Measurements from ENCODE around the gene FSIP1.

Gene FSIP1

DNA sequence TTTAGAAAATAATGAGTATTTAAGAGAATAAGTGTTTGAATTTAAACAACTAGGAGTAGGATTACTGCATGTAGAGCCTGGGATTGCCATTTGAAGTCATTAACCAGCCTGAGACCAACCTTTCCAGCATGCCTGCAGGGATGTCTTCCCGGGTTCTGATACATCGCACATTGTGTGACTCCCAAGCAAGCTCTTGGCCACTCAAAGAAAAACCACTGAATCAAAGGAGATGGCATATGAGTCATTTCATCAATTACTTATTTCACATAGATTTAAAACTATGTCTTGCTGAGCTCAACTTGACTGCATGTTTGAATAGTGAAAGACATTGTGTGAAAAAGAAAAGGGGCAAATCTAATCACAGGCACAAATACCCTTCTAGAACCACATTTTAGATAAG lies 216.8 kb downstream of the FSIP1 start:
- no peak for DNase-seq (ENCODE audit: extremely low read depth, low read depth)
- TF ChIP-seq, protein P1, sequence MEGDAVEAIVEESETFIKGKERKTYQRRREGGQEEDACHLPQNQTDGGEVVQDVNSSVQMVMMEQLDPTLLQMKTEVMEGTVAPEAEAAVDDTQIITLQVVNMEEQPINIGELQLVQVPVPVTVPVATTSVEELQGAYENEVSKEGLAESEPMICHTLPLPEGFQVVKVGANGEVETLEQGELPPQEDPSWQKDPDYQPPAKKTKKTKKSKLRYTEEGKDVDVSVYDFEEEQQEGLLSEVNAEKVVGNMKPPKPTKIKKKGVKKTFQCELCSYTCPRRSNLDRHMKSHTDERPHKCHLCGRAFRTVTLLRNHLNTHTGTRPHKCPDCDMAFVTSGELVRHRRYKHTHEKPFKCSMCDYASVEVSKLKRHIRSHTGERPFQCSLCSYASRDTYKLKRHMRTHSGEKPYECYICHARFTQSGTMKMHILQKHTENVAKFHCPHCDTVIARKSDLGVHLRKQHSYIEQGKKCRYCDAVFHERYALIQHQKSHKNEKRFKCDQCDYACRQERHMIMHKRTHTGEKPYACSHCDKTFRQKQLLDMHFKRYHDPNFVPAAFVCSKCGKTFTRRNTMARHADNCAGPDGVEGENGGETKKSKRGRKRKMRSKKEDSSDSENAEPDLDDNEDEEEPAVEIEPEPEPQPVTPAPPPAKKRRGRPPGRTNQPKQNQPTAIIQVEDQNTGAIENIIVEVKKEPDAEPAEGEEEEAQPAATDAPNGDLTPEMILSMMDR (IDR thresholded peaks at IDR 0.05; ENCODE audit: low read depth, low read length), result no peak

GRCh38 chr15:39564972-39565665 lies 217.5 kb downstream of the FSIP1 start:
- TF ChIP-seq, protein P1 (IDR thresholded peaks at IDR 0.05; ENCODE audit: low read depth, low read length), result no peak
- no peak for DNase-seq (ENCODE audit: extremely low read depth, low read depth)

GRCh38 chr15:39558421-39558820 lies 224.2 kb downstream of the FSIP1 start:
- TF ChIP-seq, protein P1 (IDR thresholded peaks at IDR 0.05; ENCODE audit: low read depth, low read length), result no peak
- no peak for DNase-seq (ENCODE audit: extremely low read depth, low read depth)

- DNase-seq (ENCODE audit: extremely low read depth, low read depth), result no peak
- TF ChIP-seq, protein P1 (IDR thresholded peaks at IDR 0.05; ENCODE audit: low read depth, low read length), result no peak
Observed at GRCh38 chr15:39556461-39556860, 226.2 kb downstream of the FSIP1 start.

- DNase-seq (ENCODE audit: extremely low read depth, low read depth), result no peak
Observed at GRCh38 chr15:39555885-39556284, 226.8 kb downstream of the FSIP1 start.

DNA sequence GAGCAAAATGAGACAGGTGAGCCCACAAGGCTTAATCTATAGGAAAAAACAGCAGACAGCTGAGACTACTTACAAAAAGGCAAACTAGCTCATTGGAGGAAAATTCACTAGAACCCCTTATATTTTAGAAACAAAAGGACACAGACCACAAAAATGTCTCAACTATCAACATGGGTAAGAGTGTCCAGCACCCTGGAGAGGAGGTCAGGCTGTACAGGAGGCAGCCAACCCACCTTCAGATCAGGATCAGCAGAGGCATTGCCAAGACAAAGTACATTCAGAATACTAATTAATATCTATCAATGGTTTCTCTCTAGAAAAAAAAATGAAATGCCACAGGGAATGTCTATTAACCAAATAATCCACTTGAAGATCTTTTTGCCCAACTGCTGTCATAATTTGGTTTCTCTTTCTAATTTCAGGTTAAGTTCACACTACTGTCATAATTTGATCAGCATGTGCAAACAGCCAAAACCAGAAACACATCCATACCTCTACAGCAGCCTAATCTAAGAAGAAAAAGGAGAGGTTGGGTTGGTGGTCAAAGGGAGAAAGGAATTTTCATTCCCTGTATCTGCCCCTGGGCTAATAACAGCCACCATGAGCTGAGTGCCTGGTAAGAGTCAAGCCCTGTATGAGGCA lies 227.8 kb downstream of the FSIP1 start:
- TF ChIP-seq, protein P1 (IDR thresholded peaks at IDR 0.05; ENCODE audit: low read depth, low read length), result no peak
- no peak for DNase-seq (ENCODE audit: extremely low read depth, low read depth)

More at GRCh38 chr15:39555885-39556284, 226.8 kb downstream of the FSIP1 start:
- TF ChIP-seq, protein P1 (IDR thresholded peaks at IDR 0.05; ENCODE audit: low read depth, low read length), result no peak

DNA sequence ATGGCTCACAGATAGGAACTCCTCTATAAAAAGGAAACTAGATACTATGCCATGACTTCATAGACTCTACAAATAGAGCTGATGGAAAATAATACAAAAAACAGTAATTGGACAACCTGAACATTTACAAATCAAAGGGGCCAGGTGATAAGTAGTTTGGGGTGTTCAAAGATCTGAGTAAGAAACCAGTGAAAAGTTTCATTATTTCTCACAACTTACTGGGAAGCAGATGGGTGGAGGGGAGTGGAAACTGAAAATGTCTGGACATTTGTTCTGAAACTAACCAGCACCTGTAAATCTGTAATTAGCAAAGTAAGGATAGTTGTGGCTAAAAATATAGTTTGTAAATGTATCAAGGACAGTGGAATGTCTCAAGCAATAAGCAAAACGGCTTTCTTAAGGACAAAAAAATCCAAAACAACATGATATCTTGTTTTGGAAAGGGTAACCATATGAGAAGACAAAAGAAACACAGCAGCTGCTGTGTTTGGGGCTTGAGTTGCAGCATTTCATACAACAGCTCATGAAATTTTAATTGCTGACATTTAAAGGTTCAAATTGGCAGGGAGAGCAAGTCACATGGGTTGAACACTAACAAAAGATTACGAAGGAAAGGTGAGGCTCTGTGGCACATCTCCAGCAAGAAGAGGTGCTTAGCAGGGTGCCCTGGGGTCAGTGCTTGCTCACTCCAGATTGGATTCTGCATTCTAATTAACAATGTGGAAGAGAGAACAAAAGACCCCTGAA lies 228.5 kb downstream of the FSIP1 start:
- no peak for DNase-seq (ENCODE audit: extremely low read depth, low read depth)
- TF ChIP-seq, protein P1 (IDR thresholded peaks at IDR 0.05; ENCODE audit: low read depth, low read length), result no peak
